ENCODE data around the gene ADGRG7.
A peak's percentile ranks its signal among the peaks of the same experiment; 100 is the strongest.

ADGRG7 gene

GRCh38 chr3:100600181-100601042 is 9.0 kb upstream of the ADGRG7 start:
- DNase-seq (ENCODE audit: low read depth in 2 of 3, low spot score in 2 of 3) = no peak

GRCh38 chr3:100602506-100603444 is 6.6 kb upstream of the ADGRG7 start:
- no peak for DNase-seq (ENCODE audit: low read depth in 2 of 3, low spot score in 2 of 3)

GRCh38 chr3:100603469-100603868 is 5.9 kb upstream of the ADGRG7 start:
- DNase-seq (ENCODE audit: low read depth in 2 of 3, low spot score in 2 of 3) = no peak

- DNase-seq (ENCODE audit: low read depth in 2 of 3, low spot score in 2 of 3) = no peak
These were observed 4.0 kb upstream of the ADGRG7 start for GRCh38 chr3:100605358-100605757.

- DNase-seq (ENCODE audit: low read depth in 2 of 3, low spot score in 2 of 3) = no peak
These were observed 2.4 kb upstream of the ADGRG7 start for GRCh38 chr3:100606894-100607512.

- no peak for DNase-seq (ENCODE audit: low read depth in 2 of 3, low spot score in 2 of 3)
These were observed 562 bp downstream of the ADGRG7 start for GRCh38 chr3:100609963-100610362.

- no peak for DNase-seq (ENCODE audit: low read depth in 2 of 3, low spot score in 2 of 3)
These were observed 1.8 kb downstream of the ADGRG7 start for GRCh38 chr3:100611221-100611620.

GRCh38 chr3:100613721-100614390 is 4.5 kb downstream of the ADGRG7 start:
- DNase-seq (ENCODE audit: low read depth in 2 of 3, low spot score in 2 of 3) = no peak

- no peak for DNase-seq (ENCODE audit: low read depth in 2 of 3, low spot score in 2 of 3)
These were observed 5.5 kb downstream of the ADGRG7 start for GRCh38 chr3:100614941-100615340.

- DNase-seq (ENCODE audit: low read depth in 2 of 3, low spot score in 2 of 3) = no peak
These were observed 6.3 kb downstream of the ADGRG7 start for GRCh38 chr3:100615684-100616083.

GRCh38 chr3:100621251-100621650 is 11.8 kb downstream of the ADGRG7 start:
- no peak for DNase-seq (ENCODE audit: low read depth in 2 of 3, low spot score in 2 of 3)

GRCh38 chr3:100627491-100627890 is 18.1 kb downstream of the ADGRG7 start:
- no peak for DNase-seq (ENCODE audit: low read depth in 2 of 3, low spot score in 2 of 3)

- no peak for DNase-seq (ENCODE audit: low read depth in 2 of 3, low spot score in 2 of 3)
These were observed 20.2 kb downstream of the ADGRG7 start for GRCh38 chr3:100629421-100630127.

GRCh38 chr3:100630664-100631063 is 21.3 kb downstream of the ADGRG7 start:
- no peak for DNase-seq (ENCODE audit: low read depth in 2 of 3, low spot score in 2 of 3)

GRCh38 chr3:100631236-100631635 is 21.8 kb downstream of the ADGRG7 start:
- no peak for DNase-seq (ENCODE audit: low read depth in 2 of 3, low spot score in 2 of 3)

- DNase-seq (ENCODE audit: low read depth in 2 of 3, low spot score in 2 of 3) = peak in 1 of 3 experiments; percentile 1
These were observed 25.3 kb downstream of the ADGRG7 start for GRCh38 chr3:100634493-100635272.

- DNase-seq (ENCODE audit: low read depth in 2 of 3, low spot score in 2 of 3) = no peak
These were observed 25.9 kb downstream of the ADGRG7 start for GRCh38 chr3:100635273-100635701.

- DNase-seq (ENCODE audit: low read depth in 2 of 3, low spot score in 2 of 3) = no peak
These were observed 27.8 kb downstream of the ADGRG7 start for GRCh38 chr3:100637197-100637631.

- no peak for DNase-seq (ENCODE audit: low read depth in 2 of 3, low spot score in 2 of 3)
These were observed 31.2 kb downstream of the ADGRG7 start for GRCh38 chr3:100640633-100641032.
